Common myeloid progenitor, CD34-positive (primary cell): ENCODE results near the gene FAM120AOS.

Experiments used
- CTCF ChIA-PET: fragments of 350-600 bp; sonication (Branson Sonifier 250); formaldehyde crosslinking; loops from one replicate; lab custom pipeline; 2021; ENCODE audit warnings: antibody characterized with exemption; lab: Charles Lee
- POLR2A ChIA-PET: fragments of 350-600 bp; sonication (Branson Sonifier 250); formaldehyde crosslinking; loops from one replicate; lab custom pipeline; 2021; ENCODE audit warnings: antibody characterized with exemption; lab: Charles Lee
- DNase-seq, 3 donors: peaks; one replicate each; pipeline versions ENCODE4 v3.0.0 to v3.0.0-alpha.2; 2013
- H3K27ac ChIP-seq, 2 experiments: 1 replicate in 1 of 2; 2 replicates in 1 of 2; pipeline ENCODE4 v1.7.0; 2013; ENCODE audit warnings: inconsistent platforms in 2 of 2, low read length in 2 of 2, mild to moderate bottlenecking in 2 of 2, low read depth in 1 of 2, moderate library complexity in 1 of 2; ENCODE audit not compliant: severe bottlenecking in 2 of 2, insufficient read depth in 1 of 2, poor library complexity in 1 of 2
- H3K27me3 ChIP-seq, 5 experiments: replicated peaks in 2 of 5; 1 replicate in 3 of 5; 2 replicates in 2 of 5; pipeline versions ENCODE4 v1.6.1 to v1.7.0; 2013; ENCODE audit warnings: low read length in 4 of 5, mild to moderate bottlenecking in 2 of 5, moderate library complexity in 2 of 5, inconsistent platforms in 1 of 5; ENCODE audit not compliant: insufficient read depth in 5 of 5, control insufficient read depth in 4 of 5
- H3K36me3 ChIP-seq, 4 experiments: 1 replicate in 2 of 4; 2 replicates in 2 of 4; pipeline versions ENCODE4 v1.6.1 to v1.7.0; 2013; ENCODE audit warnings: low read length in 3 of 4, control low read depth in 1 of 4, mild to moderate bottlenecking in 1 of 4; ENCODE audit not compliant: control insufficient read depth in 4 of 4, insufficient read depth in 4 of 4
- H3K4me1 ChIP-seq, 4 experiments: 1 replicate in 3 of 4; 2 replicates in 1 of 4; pipeline versions ENCODE4 v1.6.1 to v1.7.1; 2013; ENCODE audit warnings: low read length in 3 of 4, mild to moderate bottlenecking in 3 of 4, control low read depth in 1 of 4, inconsistent platforms in 1 of 4, moderate library complexity in 1 of 4; ENCODE audit not compliant: control insufficient read depth in 4 of 4, insufficient read depth in 4 of 4; ENCODE audit errors: control extremely low read depth in 1 of 4
- H3K4me3 ChIP-seq, 7 experiments: 1 replicate in 4 of 7; 2 replicates in 3 of 7; pipeline versions ENCODE4 v1.5.1 to v1.7.0; 2013; ENCODE audit warnings: mild to moderate bottlenecking in 7 of 7, low read length in 6 of 7, moderate library complexity in 6 of 7, inconsistent platforms in 2 of 7, low read depth in 2 of 7, control low read depth in 1 of 7; ENCODE audit not compliant: insufficient read depth in 4 of 7, control insufficient read depth in 1 of 7; ENCODE audit errors: extremely low read depth in 1 of 7
- H3K9me3 ChIP-seq, 5 experiments: 1 replicate in 4 of 5; 2 replicates in 1 of 5; pipeline versions ENCODE4 v1.6.1 to v1.7.1; 2013; ENCODE audit warnings: low read length in 4 of 5, mild to moderate bottlenecking in 2 of 5, inconsistent platforms in 1 of 5, low read depth in 1 of 5, moderate library complexity in 1 of 5; ENCODE audit not compliant: control insufficient read depth in 4 of 5, insufficient read depth in 2 of 5; ENCODE audit errors: control extremely low read depth in 1 of 5
- WGBS: methylation state at CpG from one replicate; pipeline ENCODE4 v1.1.5; 2013; ENCODE audit not compliant: insufficient coverage; 5-methylcytosine and 5-hydroxymethylcytosine counted together

Gene FAM120AOS

GRCh38 chr9:93491593-93492232, 38.3 kb upstream of the FAM120AOS start:
- H3K9me3 ChIP-seq, result no peaks in the 10 kb centered on the region
- 100% methylated on average over 1 of the region's 3 CpGs for WGBS
- H3K27ac ChIP-seq, result no peak overlapping the region
- peaks cover 15 to 67% (median 35%) of the 10 kb centered on the region in 4 experiments for H3K36me3 ChIP-seq
- DNase-seq, result no peak
- POLR2A ChIA-PET, result interaction anchor here (0.6 kb wide), 1 partner anchor 52 kb away, joined by 3 read pairs; no protein-coding TSS in a partner anchor
- H3K4me3 ChIP-seq, result no peak overlapping the region
- peaks cover 3 to 8% (median 4%) of the 10 kb centered on the region in 4 experiments for H3K4me1 ChIP-seq
- CTCF ChIA-PET, result interaction anchor here (1.2 kb wide), 1 partner anchor 74 kb away, joined by 3 read pairs; no protein-coding TSS in a partner anchor
- H3K27me3 ChIP-seq, result no peaks in the 10 kb centered on the region

- Histone ChIP-seq H3K9me3 (no peaks in the 10 kb centered on the region), H3K4me1 (peaks cover 0 to 11% (median 5%) of the 10 kb centered on the region in 4 experiments), H3K27me3 (no peaks in the 10 kb centered on the region), H3K27ac (no peak overlapping the region), H3K36me3 (peaks cover 9 to 56% (median 25%) of the 10 kb centered on the region in 4 experiments), H3K4me3 (no peak overlapping the region)
- POLR2A ChIA-PET, result interaction anchor here (0.9 kb wide), 1 partner anchor 9 kb away, joined by 3 read pairs; no protein-coding TSS in a partner anchor
- DNase-seq, result no peak
- CTCF ChIA-PET, result interaction anchor here (0.6 kb wide), 1 partner anchor 182 kb away, joined by 3 read pairs; no protein-coding TSS in a partner anchor
- 96% methylated on average over 5 of the region's 5 CpGs for WGBS
Measured at GRCh38 chr9:93488244-93488643, 34.9 kb upstream of the FAM120AOS start.

GRCh38 chr9:93486268-93486667, 32.9 kb upstream of the FAM120AOS start:
- peak in 2 of 3 donors; percentile 45 to 56 for DNase-seq
- Histone ChIP-seq H3K36me3 (peaks cover 9 to 56% (median 25%) of the 10 kb centered on the region in 4 experiments), H3K4me1 (peaks cover 0 to 11% (median 5%) of the 10 kb centered on the region in 4 experiments), H3K4me3 (no peak overlapping the region), H3K27ac (no peak overlapping the region), H3K9me3 (no peaks in the 10 kb centered on the region), H3K27me3 (no peaks in the 10 kb centered on the region)
- ChIA-PET CTCF (interaction anchor here (1.2 kb wide), 1 partner anchor 53 kb away, joined by 3 read pairs; no protein-coding TSS in a partner anchor), POLR2A (no interaction called here)
- 100% methylated on average over 1 of the region's 1 CpG for WGBS

- ChIA-PET CTCF (interaction anchor here (0.6 to 1.9 kb wide), 4 partner anchors 10 to 36 kb away, joined by 3 to 5 read pairs (median 4); no protein-coding TSS in a partner anchor), POLR2A (interaction anchor here (0.7 kb wide), 1 partner anchor 86 kb away, joined by 5 read pairs; no protein-coding TSS in a partner anchor)
- Histone ChIP-seq H3K4me3 (no peak overlapping the region), H3K4me1 (peaks cover 0 to 10% (median 5%) of the 10 kb centered on the region in 4 experiments), H3K9me3 (no peaks in the 10 kb centered on the region), H3K36me3 (peaks cover 10 to 41% (median 17%) of the 10 kb centered on the region in 4 experiments), H3K27ac (no peak overlapping the region), H3K27me3 (no peaks in the 10 kb centered on the region)
- WGBS, result no CpG with 5 or more reads among the region's 2 CpGs
- no peak for DNase-seq
Measured at GRCh38 chr9:93483497-93483896, 30.1 kb upstream of the FAM120AOS start.

GRCh38 chr9:93480728-93481324, 27.4 kb upstream of the FAM120AOS start:
- no peak overlapping the region for H3K4me3 ChIP-seq
- no peaks in the 10 kb centered on the region for H3K27me3 ChIP-seq
- ChIA-PET POLR2A (no interaction called here), CTCF (interaction anchor here (1.5 kb wide), 1 partner anchor 27 kb away, joined by 5 read pairs; the partner anchor contains the start of gene FAM120AOS)
- H3K9me3 ChIP-seq, result no peaks in the 10 kb centered on the region
- DNase-seq, result no peak
- H3K27ac ChIP-seq, result no peak overlapping the region
- WGBS, result 94% methylated on average over 5 of the region's 7 CpGs
- peaks cover 8 to 50% (median 19%) of the 10 kb centered on the region in 4 experiments for H3K36me3 ChIP-seq
- peaks cover 0 to 3% (median under 1%) of the 10 kb centered on the region in 4 experiments for H3K4me1 ChIP-seq

- POLR2A ChIA-PET, result no interaction called here
- Histone ChIP-seq H3K36me3 (peaks cover 6 to 47% (median 19%) of the 10 kb centered on the region in 4 experiments), H3K27ac (no peak overlapping the region), H3K4me1 (no peaks in the 10 kb centered on the region), H3K4me3 (no peak overlapping the region), H3K9me3 (no peaks in the 10 kb centered on the region), H3K27me3 (no peaks in the 10 kb centered on the region)
- 100% methylated on average over 3 of the region's 4 CpGs for WGBS
- no peak for DNase-seq
- CTCF ChIA-PET, result no interaction called here
Measured at GRCh38 chr9:93480262-93480661, 26.9 kb upstream of the FAM120AOS start.
